H1 (cell line): ENCODE measurements around the gene ZFHX2. TPM values are rescaled to one million over a fixed set of nuclear protein-coding genes. Genes with fewer than 3 reads are reported as not detected.

Experiments used
- CBX5 ChIP-seq: fragments of 300-800, 300-1000 bp; sonication (generic); IDR thresholded peaks from 2 replicates; pipeline ENCODE4 v1.7.1; 2016; ENCODE audit warnings: antibody characterized with exemption, low read length, low read depth
- CTBP2 ChIP-seq: IDR thresholded peaks from 2 replicates; pipeline ENCODE4 v1.7.0; 2011; ENCODE audit warnings: borderline replicate concordance, mild to moderate bottlenecking, moderate library complexity, mixed read lengths, low read length; ENCODE audit not compliant: insufficient read depth, insufficient read length
- MAX ChIP-seq: IDR thresholded peaks from 2 replicates; pipeline ENCODE4 v1.6.1; 2012; ENCODE audit warnings: inconsistent platforms
- PHF8 ChIP-seq: fragments of 200-600 bp; sonication (generic); conservative IDR thresholded peaks from 2 replicates; pipeline ENCODE4 v1.7.1; 2012; ENCODE audit warnings: low read depth, mild to moderate bottlenecking, inconsistent platforms, low read length, moderate library complexity
- SRF ChIP-seq: IDR thresholded peaks from 2 replicates; pipeline ENCODE4 v1.6.1; 2011; ENCODE audit warnings: mild to moderate bottlenecking, low read depth, low read length, moderate library complexity
- SUZ12 ChIP-seq: fragments of 200-600 bp; sonication (generic); IDR thresholded peaks from 2 replicates; pipeline ENCODE4 v1.6.1; 2012; ENCODE audit warnings: mild to moderate bottlenecking, inconsistent platforms, low read length, moderate library complexity, mixed read lengths
- TBP ChIP-seq: IDR thresholded peaks from 2 replicates; pipeline ENCODE4 v1.6.1; 2011; ENCODE audit warnings: low read depth, low read length, improper control_type of control experiment
- polyA plus RNA-seq, 7 experiments: library from polyadenylated mRNA; depleted of rRNA in 3 of 7; stranded (reverse) in 5 of 7; unstranded in 2 of 7; fragments of >200 nt in 5 of 7; fragments of 200-250 nt in 2 of 7; gene quantifications; 1 replicate in 5 of 7; 2 replicates in 1 of 7; 4 replicates in 1 of 7; pipeline versions ENCODE4 v1.2.1 to v1.2.3, GENCODE V29; 2011 to 2013; ENCODE audit warnings: missing spikeins in 2 of 7, mixed read lengths in 2 of 7
- total RNA-seq: library from RNA; stranded (reverse); fragmentation: NEBNext Ultra II Directional; extraction: Animal tissue kit (Norgen Biotek cat#: 25700); gene quantifications from 2 replicates; pipeline ENCODE4 v1.2.1, GENCODE V29; 2021
- TF ChIP-seq, protein P1 (sequence below): fragments of 300-600 bp; sonication (generic); IDR thresholded peaks from 2 replicates; pipeline ENCODE4 v1.7.1; 2012; ENCODE audit warnings: low read length, moderate library complexity, mild to moderate bottlenecking, inconsistent platforms; ENCODE audit not compliant: insufficient replicate concordance
- TF ChIP-seq, protein P2 (sequence below): IDR thresholded peaks from 2 replicates; pipeline ENCODE4 v1.6.1; 2012; ENCODE audit warnings: inconsistent platforms

Gene ZFHX2
- total and polyA plus RNA-seq, 2 of the 8 experiments (the other 6 are each of a cell fraction or from before 2014, with no cell fraction given), result 2.7 to 27.0 TPM

GRCh38 chr14:23517650-23518326 is 33.8 kb downstream of the ZFHX2 start (continued):
- TF ChIP-seq, protein P1, sequence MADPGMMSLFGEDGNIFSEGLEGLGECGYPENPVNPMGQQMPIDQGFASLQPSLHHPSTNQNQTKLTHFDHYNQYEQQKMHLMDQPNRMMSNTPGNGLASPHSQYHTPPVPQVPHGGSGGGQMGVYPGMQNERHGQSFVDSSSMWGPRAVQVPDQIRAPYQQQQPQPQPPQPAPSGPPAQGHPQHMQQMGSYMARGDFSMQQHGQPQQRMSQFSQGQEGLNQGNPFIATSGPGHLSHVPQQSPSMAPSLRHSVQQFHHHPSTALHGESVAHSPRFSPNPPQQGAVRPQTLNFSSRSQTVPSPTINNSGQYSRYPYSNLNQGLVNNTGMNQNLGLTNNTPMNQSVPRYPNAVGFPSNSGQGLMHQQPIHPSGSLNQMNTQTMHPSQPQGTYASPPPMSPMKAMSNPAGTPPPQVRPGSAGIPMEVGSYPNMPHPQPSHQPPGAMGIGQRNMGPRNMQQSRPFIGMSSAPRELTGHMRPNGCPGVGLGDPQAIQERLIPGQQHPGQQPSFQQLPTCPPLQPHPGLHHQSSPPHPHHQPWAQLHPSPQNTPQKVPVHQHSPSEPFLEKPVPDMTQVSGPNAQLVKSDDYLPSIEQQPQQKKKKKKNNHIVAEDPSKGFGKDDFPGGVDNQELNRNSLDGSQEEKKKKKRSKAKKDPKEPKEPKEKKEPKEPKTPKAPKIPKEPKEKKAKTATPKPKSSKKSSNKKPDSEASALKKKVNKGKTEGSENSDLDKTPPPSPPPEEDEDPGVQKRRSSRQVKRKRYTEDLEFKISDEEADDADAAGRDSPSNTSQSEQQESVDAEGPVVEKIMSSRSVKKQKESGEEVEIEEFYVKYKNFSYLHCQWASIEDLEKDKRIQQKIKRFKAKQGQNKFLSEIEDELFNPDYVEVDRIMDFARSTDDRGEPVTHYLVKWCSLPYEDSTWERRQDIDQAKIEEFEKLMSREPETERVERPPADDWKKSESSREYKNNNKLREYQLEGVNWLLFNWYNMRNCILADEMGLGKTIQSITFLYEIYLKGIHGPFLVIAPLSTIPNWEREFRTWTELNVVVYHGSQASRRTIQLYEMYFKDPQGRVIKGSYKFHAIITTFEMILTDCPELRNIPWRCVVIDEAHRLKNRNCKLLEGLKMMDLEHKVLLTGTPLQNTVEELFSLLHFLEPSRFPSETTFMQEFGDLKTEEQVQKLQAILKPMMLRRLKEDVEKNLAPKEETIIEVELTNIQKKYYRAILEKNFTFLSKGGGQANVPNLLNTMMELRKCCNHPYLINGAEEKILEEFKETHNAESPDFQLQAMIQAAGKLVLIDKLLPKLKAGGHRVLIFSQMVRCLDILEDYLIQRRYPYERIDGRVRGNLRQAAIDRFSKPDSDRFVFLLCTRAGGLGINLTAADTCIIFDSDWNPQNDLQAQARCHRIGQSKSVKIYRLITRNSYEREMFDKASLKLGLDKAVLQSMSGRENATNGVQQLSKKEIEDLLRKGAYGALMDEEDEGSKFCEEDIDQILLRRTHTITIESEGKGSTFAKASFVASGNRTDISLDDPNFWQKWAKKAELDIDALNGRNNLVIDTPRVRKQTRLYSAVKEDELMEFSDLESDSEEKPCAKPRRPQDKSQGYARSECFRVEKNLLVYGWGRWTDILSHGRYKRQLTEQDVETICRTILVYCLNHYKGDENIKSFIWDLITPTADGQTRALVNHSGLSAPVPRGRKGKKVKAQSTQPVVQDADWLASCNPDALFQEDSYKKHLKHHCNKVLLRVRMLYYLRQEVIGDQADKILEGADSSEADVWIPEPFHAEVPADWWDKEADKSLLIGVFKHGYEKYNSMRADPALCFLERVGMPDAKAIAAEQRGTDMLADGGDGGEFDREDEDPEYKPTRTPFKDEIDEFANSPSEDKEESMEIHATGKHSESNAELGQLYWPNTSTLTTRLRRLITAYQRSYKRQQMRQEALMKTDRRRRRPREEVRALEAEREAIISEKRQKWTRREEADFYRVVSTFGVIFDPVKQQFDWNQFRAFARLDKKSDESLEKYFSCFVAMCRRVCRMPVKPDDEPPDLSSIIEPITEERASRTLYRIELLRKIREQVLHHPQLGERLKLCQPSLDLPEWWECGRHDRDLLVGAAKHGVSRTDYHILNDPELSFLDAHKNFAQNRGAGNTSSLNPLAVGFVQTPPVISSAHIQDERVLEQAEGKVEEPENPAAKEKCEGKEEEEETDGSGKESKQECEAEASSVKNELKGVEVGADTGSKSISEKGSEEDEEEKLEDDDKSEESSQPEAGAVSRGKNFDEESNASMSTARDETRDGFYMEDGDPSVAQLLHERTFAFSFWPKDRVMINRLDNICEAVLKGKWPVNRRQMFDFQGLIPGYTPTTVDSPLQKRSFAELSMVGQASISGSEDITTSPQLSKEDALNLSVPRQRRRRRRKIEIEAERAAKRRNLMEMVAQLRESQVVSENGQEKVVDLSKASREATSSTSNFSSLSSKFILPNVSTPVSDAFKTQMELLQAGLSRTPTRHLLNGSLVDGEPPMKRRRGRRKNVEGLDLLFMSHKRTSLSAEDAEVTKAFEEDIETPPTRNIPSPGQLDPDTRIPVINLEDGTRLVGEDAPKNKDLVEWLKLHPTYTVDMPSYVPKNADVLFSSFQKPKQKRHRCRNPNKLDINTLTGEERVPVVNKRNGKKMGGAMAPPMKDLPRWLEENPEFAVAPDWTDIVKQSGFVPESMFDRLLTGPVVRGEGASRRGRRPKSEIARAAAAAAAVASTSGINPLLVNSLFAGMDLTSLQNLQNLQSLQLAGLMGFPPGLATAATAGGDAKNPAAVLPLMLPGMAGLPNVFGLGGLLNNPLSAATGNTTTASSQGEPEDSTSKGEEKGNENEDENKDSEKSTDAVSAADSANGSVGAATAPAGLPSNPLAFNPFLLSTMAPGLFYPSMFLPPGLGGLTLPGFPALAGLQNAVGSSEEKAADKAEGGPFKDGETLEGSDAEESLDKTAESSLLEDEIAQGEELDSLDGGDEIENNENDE, result no peak
- TF ChIP-seq CBX5, result no peak
- TF ChIP-seq, protein P2, sequence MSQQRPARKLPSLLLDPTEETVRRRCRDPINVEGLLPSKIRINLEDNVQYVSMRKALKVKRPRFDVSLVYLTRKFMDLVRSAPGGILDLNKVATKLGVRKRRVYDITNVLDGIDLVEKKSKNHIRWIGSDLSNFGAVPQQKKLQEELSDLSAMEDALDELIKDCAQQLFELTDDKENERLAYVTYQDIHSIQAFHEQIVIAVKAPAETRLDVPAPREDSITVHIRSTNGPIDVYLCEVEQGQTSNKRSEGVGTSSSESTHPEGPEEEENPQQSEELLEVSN, result no peak
- TF ChIP-seq CTBP2, result no peak
- no peak for TF ChIP-seq MAX
- no peak for TF ChIP-seq PHF8
- no peak for TF ChIP-seq TBP
- no peak for TF ChIP-seq SUZ12
- TF ChIP-seq SRF, result no peak
